Cortex of kidney (tissue), 1 donor: ENCODE measurements around the gene ZNF699.
A peak's percentile ranks its signal among the peaks of the same experiment; 100 is the strongest.
"Not testable (repeated sequence)": the region's sequence is repeated elsewhere in the genome, so short reads cannot be mapped to it uniquely, and the experiment has no call there.

Experiments
- DNase-seq: peaks from one replicate; lab custom pipeline; 2025; lab: John Stamatoyannopoulos, UW

Gene ZNF699

DNA sequence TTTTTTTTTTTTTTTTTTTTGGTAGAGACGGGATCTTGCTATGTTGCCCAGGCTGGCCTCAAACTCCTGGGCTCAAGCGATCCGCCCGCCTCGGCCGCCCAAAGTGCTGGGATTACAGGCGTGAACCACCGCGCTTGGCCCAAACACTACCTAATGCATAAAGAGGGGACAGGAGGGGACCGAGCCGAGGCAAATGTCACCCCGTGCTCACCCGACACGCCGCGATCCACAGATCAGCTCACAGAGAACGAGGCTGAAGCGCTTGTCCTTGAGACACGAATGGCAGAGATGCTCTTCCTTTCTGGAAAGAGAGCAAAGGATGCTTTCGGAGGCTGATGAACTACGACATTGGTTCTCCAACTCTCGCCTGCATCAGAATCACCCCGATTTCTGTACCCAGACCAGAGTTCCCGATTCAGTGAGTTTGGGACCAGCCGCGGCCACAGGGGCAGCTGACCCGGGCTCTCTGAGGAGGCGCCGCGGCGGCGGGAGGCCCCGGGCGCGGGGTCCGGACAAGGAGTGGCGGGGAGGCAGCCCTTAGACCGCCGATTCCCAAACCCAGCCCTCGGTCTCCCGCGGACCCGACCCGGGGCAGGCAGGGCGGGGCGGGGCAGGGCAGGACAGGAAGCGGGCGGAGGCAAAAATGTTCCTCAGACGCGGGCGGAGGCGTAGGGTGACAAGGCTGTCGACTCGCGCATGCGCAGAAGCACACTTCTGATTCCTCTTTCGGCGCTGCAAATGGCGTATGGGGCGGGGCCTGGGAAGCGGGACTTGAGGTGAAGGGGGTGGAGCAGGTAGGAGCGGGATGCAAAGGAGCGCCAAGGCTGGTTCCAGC, at the start of gene ZNF699:
Gene ZNF699 (minus strand): TSS at position 700 of the 835 bp plus-strand sequence. CDS start 4,719 bp downstream, outside the sequence.
- DNase-seq, result no peak

DNA sequence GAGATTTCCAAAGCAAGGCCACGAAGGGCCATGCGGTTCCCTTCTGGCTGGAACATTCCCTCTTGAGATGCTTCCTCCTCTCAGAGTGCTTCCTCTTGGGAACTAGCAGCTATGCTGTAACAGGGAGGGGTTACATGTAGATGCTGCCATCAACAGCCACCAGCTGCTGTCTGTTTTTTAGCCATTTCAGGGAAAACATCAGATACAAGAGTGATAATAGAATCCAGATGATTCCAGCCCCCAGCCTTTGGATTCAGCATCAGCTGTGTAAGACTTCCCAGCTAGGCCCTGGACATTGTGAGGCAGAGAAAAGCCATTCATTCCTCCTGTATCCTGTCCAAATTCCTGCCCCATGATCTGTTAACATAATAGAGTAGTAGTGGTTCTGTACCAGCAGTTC, 45.0 kb upstream of the ZNF699 start:
- no peak for DNase-seq

DNA sequence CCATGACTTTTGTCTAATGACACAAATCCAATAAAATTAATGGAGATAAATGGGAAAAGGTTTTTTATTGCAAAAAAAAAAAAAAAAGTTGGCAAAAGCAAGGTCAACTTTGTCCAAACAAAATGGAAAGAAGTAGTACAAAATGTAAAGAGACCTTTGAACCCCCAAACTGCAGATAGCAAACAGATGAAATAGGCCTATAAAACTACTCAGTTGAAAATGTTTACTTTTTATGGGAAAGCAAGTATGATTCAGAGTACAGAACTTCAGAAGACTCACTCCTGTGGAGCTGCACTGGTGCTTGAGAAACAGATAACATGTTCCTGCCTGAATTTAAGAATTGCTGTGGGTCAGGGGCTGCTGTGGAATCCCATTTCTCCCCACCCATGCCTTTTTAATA, 43.4 kb upstream of the ZNF699 start:
- DNase-seq, result no peak

DNA sequence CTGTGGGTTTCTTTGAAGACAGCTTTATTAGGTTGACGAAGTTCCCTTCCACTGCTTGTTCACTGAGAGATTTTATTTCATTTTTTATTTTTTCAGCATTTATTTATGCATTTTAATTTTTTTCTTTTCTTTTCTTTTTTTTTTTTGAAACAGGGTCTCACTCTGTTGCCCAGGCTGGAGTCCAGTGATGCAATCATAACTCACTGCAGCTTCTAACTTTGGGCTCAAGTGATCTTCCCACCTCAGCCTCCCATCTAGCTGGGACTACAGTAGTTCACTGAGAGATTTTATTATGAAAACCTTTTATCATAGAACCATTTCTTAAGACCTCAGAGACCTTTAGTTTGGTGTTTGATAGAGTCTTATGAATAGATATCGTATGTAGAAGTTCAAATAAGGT, 42.9 kb upstream of the ZNF699 start:
- DNase-seq, result no peak

DNA sequence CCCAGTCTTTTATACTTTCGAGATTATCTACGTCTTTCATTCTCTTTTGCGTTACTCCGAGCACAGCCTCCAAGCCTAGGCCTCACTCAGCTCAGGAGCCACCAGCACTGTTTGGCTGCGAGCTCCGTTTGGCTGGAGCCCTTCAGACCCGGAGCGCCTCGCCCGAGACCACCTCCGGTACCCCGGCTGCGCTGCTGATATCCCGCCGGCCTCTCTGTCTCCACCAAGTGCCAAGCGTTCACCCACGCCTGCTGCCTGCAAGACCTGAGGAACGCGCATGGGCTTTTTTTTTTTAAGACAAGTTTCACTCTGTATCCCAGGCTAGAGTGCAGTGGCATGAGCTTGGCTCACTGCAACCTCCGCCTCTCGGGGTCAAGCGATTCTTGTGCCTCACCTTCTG, 39.0 kb upstream of the ZNF699 start:
- no peak for DNase-seq

DNA sequence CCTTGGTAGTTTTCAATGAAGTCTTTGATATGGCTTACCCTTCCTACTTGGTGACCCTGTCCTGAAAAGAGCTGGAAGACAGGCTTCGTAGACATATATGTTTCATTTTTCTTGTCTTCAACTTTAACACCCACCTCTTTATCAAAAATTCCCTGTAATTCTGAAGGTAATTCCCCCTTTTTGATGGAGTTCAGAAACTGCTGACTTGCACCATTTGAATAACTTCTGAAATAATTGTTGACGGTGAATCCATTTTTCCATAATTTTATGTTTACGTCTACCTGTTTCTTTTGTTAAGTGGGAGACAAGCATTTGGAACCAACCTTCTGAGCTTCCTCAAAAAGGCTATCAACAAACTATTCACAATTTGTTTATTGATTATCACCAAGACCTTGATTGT, 38.6 kb upstream of the ZNF699 start:
- no peak for DNase-seq

DNA sequence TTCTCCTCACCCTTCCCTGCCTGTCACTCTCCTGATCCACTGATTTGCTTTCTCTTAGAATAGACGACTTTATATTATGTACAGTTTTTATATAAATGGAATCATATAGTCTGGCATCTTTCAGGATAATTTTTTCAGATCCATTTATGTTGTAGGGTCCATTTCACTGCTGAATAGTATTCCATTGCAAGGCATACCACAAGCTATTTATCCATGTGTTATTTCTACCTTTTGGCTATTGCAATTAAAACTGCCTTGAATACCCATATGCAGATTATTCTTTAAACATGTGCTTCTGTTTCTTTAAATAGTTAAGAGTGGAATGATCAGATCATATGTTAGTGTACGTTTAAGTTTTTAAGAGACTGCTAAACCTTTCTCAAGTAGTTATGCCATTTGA, 35.4 kb upstream of the ZNF699 start:
- DNase-seq, result no peak

DNA sequence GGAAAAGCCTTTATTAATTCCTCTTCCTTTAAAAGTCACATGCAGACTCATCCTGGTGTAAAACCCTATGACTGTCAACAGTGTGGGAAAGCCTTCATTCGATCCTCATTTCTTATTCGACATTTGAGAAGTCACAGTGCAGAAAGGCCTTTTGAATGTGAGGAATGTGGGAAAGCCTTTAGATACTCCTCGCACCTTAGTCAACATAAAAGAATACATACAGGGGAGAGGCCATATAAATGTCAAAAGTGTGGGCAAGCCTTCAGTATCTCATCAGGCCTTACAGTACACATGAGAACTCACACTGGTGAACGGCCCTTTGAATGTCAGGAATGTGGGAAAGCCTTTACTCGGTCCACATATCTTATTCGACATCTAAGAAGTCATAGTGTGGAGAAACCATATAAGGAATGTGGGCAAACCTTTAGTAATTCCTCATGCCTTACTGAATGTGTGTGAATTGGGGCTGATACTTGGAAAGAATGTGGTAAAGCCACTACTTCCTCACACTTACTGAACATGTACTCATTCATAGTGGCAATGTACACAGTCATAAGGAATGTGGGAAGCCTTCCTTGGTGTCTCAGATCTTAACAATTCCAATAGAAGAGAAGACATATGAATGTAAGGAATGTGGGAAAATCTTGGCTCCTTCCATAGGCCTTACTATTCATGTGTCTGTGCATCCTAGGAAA, 33.1 kb upstream of the ZNF699 start:
- no peak for DNase-seq

DNA sequence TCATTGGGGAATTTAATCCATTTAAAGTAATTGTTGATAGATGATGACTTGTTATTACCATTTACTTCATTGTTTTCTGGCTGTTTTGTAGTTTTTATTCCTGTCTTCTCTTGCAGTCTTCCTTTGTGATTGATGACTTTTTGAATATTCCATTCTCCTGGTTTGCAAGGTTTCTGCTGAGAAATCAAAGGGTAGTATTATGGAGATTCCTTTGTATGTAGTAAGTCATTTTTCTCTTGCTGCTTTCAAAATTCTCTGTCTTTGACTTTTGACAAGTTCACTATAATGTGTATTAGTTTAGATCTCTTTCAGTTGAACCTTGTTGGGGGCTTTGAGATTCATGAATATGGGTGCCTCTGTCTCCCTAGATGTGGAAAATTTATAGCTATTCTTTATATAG, 20.4 kb upstream of the ZNF699 start:
- DNase-seq, result no peak

DNA sequence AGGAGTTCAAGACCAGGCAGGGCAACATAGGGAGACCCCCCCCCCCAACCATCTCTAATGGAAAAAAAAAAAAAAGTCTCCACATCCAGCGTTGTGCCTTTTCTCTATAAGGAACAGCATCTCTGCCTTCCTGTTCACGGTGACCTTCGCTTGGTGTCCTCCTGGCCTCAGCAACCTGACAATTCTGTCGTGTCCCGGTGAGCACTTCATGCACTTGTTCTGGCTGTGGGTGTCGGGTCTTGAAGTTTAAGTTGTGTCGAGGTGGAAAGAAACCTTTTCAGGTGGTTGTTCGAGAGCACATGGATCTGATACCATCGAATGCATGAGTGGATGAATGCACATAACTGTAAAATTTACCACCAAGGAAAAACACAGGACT, 14.9 kb upstream of the ZNF699 start:
- DNase-seq, result no peak

DNA sequence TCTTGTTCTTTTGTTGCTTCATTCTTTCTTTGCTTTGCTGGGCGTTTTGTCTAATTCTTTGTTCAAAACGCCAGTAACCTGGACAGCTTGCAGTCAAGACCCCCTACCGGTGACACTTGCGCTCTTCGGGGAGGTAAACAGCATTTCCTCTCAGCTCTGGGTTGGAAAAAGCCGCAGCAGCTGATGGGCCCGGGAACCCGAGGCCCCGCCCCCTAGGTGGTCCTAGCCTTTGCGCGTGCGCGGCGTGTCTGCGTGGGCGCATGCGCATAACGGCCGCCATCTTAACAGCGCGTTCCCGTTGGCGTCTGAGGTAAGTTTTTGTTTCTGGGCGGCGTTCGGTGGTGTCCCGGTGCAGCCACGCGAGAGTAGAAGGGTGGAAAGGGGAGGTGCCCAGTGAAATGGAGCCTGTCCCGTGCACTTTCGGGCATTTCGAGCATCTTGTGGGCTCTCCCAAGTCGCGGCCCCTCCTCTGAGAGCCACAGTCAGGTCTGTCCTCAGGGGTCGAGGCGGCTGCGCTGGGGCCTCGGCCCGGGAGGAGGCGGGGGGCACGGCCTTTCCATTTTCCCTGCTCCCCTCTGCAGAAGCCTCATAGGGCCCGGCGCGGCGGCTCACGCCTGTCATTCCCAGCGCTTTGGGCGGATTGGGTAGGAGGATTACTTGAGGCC, 14.4 kb upstream of the ZNF699 start, which contains the start of gene ZNF559:
Gene ZNF559 (plus strand): TSS at position 261 of the 665 bp plus-strand sequence. CDS start 14,371 bp downstream, outside the sequence.
- peak; percentile 67 for DNase-seq

DNA sequence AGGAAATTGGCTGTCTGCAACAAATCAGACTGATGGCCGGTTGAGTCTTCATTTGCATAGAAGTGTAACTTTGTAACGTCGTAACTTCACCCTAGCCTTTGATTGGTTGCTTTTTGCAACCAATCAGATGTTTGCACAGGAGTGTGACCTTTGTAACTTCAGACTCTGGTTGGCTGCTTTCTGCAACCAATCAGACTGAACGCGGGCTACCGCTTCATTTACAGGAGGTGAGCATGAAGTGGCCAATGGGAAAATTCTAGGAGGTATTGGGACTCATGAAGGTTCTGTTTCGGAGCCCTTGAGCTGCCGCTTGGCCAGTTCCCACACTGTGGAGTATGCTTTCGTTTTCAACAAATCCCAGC, 13.9 kb upstream of the ZNF699 start:
- no peak for DNase-seq

DNA sequence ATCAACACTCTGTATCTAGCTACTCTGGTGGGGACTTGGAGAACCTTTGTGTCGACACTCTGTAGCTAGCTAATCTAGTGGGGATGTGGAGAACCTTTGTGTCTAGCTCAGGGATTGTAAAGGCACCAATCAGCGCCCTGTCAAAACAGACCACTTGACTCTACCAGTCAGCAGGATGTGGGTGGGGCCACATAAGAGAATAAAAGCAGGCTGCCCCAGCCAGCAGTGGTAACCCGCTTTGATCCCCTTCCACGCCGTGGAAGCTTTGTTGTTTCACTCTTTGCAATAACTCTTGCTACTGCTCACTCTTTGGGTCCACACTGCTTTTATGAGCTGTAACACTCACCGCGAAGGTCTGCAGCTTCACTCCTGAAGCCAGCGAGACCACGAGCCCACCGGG, 12.6 kb upstream of the ZNF699 start:
- not testable (repeated sequence) for DNase-seq

DNA sequence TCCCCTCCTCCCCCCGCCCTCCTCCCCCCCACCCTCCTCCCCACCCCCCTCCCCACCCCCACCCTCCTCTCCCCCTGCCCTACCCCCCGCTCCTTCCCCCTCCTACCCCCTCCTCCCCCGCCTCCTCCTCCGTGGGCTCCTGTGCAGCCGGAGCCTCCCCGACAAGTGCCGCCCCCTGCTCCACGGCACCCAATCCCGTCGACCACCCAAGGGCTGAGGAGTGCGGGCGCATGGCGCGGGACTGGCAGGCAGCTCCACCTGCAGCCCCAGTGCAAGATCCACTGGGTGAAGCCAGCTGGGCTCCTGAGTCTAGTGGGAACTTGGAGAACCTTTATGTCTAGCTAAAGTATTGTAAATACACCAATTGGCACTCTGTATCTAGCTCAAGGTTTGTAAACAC, 12.1 kb upstream of the ZNF699 start:
- not testable (repeated sequence) for DNase-seq

DNA sequence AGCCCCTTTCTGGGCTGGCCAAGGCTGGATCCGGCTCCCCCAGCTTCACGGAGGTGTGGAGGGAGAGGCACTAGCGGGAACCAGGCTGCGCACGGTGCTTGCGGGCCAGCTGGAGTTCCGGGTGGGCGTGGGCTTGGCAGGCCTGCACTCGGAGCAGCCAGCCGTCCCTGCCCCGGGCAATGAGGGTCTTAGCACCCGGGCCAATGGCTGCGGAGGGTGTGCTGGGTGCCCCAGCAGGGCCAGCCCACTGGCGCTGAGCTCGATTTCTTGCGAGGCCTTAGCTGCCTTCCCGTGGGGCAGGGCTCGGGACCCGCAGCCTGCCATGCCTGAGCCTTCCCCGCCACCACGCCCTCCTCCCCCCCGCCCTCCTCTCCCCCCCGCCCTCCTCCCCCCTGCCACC, 11.7 kb upstream of the ZNF699 start:
- DNase-seq, result no peak

DNA sequence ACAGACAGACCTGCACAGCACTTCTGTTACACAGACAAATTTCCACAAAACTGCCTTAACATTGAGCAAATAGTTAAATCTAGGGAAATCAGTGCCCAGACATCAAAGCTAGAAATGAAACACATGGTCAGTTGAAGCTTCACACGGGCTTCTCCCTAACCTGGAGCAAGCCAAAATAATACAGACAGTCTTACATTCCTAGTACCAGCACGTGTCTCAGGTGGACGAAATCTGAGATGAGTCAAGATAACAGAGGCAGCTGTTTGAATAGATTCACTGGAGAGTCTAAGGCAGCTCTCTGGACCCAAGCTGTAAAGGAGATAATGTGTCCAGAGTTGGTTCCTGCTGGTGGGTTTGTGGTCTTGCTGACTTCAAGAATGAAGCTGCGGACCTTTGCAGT, 4.1 kb upstream of the ZNF699 start:
- no peak for DNase-seq

DNA sequence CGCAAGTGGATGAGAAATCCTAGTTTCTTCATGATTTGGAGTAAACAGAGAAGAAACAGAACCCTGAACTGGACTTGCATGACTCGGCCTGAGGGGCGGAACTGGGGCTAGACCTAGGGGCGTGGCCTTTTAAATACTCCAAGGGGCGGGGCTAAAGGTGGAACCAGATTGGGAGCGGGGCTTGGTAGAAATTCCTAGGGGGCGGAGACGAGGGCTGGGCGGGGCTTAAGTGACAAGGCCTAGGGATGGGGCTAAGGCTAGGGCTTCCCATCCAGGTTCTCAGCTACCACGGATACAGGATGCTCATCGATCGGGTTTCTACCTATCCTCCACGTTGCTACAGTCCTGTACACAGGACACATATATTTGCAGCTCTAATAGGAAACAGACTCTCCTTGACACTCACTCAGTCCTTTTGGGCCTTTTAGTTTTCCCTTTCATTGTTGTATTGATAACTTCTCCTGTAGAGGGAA, 372 bp upstream of the ZNF699 start:
- no peak for DNase-seq

DNA sequence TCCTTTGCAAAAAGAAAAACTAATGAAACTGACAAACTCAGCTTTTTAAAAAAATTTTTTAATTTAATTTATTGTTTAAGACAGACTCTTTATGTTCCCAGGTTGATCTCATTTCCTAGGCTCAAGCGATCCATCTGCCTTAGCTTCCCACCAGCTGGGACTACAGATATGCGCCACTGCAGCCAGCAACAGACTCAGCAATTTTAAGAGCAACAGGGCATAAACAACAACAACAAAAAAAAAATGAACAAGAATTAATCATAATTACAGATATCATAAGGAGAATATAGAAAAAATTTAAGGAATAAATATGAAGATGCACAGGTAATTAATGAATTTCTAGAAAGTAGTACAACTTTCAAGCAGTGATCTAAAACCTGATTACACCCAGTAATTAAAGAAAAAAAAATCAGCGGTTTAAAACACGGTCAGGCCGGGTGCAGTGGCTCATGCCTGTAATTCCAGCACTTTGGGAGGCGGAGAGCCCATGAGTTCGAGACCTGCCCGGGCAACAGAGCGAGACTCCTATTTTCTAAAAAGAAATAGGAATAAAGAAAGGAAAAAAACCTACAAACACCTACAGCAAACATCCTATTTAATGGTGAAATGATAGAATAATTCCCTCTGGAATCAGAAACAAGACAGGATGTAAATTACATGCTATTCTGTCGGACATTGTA, 1.4 kb downstream of the ZNF699 start:
- no peak for DNase-seq

DNA sequence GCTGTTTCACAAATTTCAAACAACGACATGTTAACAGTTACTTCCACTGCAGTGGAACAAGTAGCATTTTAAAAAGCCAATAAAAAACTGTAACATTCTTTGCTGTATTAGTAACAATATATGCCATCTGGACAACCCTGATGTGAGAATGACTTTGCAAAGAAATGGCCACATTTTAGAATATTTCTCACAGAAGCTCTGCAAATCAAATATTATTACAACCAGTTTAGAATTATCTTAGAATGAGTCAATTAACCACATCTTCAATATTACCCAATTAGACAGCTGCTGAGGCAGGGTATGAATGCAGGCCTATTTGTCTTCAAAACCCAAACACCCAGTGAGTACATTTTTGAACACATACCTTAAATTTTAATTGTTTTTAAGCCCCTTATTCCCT, 3.2 kb downstream of the ZNF699 start:
- no peak for DNase-seq

DNA sequence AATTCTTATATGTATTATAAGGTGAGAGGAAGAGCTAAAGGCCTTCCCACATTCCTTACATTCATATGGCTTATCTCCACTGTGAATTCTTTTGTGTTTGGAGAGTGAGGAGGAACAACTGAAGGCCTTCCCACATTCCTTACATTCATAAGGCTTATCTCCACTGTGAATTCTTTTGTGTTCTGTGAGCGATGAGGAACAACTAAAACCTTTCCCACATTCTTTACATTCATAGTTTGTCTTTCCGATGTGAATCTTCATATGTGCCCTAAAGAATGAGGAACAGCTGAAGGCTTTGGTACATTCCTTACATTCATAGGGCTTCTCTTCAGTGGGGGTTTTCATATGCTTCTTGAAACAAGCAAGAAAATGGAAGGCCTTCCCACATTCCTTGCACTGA, 13.3 kb downstream of the ZNF699 start:
- DNase-seq, result no peak

DNA sequence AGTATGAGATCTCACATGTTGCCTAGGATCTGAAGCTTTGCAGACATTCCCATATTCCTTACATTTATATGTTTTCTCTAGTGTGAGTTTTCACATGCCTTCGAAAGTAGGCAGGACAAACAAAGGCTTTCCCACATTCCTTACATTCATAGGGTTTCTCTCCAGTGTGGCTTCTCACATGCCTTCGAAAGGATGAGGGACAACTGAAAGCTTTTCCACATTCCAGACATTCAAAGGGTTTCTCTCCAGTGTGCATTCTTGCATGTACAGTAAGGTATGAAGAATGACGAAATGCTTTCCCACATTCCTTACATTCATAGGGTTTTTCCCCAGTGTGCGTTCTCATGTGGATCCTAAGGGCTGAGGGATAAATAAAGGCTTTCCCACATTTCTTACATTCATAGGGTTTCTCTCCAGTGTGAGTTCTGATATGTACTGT, 14.2 kb downstream of the ZNF699 start:
- no peak for DNase-seq

DNA sequence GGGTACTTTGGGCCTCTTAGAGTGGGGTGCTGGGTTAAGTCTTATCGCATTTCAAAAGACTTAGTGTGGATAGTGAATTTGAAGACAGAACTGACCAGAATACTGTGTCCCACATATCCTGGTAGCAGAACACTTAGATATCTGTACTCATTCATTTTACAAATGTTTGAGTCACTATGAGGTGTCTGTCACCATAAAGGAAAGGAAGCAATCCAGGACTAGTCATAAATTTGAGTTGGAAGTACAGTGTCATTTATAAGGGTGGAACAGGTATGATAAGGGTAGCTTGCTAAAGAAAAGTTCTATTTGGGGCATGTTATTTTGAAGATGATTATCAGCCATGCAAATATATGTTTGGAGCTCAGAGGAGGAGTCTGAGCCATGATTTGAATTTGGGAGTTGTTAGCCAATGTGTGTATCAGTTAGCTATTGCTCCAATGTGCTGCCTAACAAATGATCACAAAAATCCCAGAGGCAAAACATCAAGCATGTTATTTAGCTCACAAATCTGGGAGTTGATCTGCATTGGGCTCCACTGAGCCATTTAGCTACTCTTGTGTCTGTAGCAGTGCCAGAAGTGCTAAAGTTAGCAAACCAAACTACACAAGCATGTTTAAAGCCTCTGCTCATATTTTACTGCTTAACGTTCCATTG, 20.3 kb downstream of the ZNF699 start:
- no peak for DNase-seq
